HL-60/S4 treated with phorbol 12-myristate 13-acetate at 8.2 ng/mL for 4 days and 3 days (cell line): ENCODE data around the gene CD300A.
"Not testable (repeated sequence)": the region's sequence is repeated elsewhere in the genome, so short reads cannot be mapped to it uniquely, and the experiment has no call there.

ENCODE experiments used
- in situ Hi-C: fragments of 300-500 bp; cut with MboI; formaldehyde crosslinking; loops from 2 replicates; pipeline ENCODE4 v1.15.0; 2022; ENCODE audit warnings: low sequenced_read_pairs

Gene CD300A

DNA sequence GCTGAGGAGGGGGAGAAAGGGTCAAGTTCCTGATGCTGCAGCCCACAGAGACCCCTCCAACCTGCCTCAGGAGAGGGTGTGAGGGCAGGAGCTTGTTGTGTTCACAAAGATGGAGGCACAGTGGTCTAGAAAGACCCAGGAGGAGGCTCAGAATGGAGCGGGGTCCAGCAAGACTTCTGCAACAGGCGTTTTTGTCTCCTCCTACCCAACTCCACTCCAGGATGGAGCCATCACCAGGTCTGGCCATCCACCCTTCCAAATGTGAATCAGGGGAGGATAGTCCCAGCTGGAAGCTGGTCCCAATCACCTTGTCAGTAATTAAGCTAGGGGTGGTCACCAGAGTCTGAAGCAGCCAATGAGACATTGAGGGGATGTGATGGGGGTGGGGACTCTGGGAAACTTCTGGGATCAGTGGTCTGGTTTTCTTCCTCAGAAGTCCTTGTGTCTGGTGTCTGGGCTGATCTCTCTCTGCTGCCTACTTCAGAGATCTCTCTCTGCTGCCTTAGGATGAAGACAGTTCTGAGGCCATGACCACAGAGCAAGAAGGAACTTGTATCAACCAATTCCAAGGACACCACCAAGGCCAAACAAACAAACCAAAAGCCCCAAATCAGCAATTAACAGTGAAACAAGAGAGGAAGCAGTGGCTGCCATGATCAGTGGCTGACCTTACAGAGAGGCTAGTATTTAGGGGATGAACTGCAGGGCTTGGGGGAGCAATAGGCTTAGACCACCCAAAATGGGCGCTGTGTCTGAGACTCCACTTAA is 50.3 kb downstream of the CD300A start:
- in situ Hi-C loops = no loop called here

DNA sequence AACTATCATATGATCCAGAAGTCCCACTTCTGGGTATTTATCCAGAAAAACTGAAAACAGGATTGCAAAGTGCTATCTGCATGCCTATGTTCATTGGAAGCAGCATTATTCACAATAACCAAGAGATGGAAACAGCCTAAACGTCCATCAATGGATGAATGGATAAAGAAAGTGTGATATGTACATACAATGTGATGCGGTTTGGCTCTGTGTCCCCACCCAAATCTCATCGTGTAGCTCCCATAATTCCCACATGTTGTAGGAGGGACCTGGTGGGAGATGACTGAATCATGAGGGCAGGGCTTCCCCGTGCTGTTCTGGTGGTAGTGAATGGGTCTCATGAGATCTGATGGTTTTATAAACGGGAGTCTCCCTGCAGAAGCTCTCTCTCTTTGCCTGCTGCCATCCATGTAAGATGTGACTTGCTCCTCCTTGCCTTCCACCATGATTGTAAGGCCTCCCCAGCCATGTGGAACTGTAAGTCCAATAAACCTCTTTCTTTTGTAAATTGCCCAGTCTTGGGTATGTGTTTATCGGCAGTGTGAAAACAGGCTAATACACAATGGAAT is 52.1 kb downstream of the CD300A start:
- in situ Hi-C loops = not testable (repeated sequence)

DNA sequence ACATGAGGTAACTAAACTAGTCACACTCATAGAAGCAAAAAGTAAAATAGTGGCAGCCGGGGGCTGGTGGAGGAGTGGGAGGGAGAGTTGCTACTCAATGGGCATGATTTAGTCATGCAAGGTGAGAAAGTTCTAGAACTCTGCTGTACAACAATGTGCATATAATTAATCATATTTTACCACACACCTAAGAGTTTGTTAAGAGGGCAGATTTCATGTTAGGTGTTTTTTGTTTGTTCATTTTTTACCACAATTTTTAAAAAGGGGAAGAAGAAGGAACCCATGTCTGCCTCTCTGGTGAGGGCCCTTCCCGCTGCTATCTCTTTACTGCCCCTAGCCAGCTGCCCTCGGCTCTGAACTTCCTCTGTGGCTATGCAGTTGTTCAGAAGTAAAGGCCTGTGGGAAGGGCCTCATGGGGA is 53.6 kb downstream of the CD300A start:
- in situ Hi-C loops = no loop called here

DNA sequence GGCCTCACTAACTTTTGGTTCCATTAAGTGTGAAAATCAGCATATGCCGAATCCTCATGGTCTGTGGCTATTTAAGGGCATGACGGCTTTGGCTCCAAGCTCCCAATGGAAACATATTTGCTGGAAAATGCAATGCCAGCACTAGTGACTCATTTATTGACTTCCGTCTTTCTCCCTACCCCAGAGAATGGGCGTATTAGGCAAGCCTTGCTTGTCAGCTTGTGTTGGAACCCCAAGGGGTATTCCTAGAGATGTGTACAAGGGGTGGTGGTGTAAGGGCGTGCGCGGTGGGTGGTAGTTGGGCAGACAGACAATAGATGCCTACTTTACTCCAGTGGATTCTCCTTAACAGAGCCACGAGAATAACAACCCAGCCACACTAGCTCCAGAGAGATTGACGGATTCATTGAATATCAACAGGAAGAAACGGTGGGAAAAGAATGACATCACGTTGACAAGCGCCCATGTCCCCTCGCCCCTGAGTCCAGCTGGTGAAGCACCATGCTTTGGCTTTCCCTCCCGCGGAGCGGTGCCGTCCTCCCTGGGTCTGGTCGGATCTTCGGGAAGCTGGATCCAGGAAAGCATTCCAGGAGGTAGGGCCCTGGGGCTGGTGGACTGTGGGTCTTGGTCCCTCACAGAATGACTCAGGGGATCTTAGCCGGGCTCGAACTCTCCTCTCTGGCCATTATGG is 54.5 kb downstream of the CD300A start:
- in situ Hi-C loops = no loop called here

DNA sequence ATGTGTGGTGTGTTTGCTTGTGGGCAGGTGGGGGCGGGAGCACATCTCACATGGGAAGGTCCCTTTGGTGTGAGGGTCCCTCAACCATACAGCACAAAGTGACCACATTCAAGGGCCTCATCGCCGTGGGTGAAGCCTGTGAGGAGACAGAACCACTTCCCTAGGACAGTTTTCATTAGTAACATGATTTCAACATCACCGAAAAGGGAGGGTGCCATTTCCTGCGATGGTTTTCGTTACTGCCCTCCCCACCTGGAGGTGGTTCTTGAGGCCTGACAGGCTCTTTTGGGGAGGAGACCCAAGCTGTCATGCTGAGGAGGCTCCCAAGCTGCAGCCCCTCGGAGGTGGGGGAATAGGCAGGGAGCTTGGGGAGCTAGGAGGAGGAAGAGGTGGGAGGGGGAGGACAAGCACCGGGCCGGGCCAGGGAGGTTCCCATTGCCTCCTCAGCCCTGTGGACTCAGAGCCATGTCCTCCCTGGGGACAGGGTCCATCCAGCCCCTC is 55.3 kb downstream of the CD300A start:
- in situ Hi-C loops = no loop called here

DNA sequence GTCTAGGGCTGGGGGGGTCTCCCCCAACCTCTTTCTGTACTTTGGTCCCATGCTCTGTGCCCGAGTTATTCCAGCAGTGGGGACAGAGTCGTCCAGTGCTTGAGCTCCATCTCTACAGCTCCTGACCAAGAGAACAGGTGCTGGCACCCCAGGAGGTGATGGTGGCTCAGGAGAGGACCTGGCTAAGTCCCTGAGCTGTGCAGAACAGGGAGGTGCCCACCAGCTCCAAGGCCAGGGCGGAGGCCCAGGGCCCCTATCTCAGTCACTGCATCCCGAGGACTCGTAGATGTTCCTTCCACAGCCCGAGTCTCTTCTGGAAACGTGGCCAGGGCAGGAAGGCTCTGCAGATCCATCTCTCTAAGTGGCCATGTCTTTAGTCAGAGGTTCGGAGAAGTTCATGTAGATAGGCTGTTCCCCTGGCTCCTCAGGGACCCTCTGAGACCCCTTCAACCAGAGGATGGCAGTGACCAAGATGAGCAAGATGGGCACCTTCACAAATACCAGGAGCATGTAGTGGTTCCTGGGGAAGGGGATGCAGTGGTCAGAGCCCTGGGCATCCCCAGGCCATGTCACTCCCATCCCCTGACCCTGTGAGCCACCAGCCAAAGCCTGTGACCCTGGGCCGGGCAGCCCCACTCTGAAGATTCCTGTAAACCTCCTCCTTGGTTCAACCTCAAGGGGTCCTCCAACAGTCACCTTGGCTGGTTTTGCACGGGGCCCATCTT is 56.1 kb downstream of the CD300A start:
- in situ Hi-C loops = no loop called here

DNA sequence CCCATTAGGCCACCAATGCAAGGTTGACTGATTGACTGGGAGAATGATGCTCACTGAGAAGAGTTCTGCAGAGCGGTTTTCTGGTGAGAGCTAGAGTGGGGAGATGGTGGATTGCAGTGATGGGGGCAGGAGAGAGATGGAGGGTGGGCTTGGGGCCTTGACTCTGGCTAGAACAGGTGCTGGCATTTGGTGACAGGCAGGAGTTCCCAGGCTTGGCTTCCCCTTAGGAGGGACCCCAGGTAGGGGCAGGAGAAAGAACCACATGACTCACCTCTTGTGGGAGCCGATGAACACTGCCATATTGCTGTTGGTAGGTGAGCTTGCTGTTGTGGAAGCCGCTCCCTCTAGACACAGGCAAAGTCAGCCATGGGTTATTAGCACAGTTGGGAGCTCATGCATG is 56.9 kb downstream of the CD300A start:
- in situ Hi-C loops = no loop called here

DNA sequence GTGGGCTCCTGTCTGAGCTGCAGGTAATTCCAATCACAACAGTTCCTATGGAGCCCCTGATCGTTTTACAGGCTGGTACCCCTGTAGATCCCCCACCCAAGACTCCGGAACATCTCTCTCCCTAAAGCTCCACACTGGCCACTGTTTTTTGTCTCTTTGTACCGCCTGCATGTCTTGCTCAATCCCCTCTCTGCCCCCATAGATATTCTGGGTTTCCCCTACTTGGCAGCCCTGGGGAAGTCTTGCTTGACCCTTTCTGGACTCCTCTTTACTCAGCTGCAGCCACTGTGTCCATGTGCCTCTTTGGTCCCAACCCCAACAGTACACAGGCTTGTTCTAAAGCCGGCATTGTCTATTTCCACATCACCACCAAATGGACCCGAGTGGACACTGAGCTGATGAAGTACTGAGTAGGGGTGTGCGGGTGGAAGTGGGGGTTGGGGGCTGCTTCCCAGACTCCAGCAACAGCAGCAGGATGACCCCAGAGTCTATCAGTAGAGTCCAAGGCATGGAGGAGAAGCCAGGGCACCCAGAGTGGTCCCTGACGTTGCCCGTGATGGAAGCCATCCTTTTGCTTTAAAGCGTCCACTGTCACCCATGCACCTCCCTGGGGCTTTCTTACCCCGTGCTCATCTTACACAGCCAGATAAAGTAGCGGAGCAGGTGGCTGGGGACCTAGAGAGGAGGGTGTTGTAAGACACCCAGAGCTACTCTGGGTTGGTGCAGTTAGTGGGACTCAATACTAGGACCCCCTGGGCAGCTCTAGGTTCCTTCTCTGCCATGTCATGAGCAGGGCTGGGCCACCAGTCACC is 58.4 kb downstream of the CD300A start:
- in situ Hi-C loops = no loop called here

DNA sequence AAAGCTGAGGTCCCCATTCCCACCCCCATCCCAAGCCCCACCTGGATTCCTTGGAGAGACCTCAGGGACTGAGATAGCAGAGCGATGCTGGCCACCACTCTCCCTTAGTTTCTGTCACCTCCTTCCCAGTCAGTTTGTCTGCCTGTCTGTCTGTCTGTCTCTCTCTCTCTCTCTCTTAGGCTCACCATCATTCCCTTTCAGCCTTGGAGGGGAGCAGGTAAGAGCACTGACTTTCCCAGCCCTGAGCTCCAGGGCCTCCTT is 59.0 kb downstream of the CD300A start:
- in situ Hi-C loops = no loop called here

DNA sequence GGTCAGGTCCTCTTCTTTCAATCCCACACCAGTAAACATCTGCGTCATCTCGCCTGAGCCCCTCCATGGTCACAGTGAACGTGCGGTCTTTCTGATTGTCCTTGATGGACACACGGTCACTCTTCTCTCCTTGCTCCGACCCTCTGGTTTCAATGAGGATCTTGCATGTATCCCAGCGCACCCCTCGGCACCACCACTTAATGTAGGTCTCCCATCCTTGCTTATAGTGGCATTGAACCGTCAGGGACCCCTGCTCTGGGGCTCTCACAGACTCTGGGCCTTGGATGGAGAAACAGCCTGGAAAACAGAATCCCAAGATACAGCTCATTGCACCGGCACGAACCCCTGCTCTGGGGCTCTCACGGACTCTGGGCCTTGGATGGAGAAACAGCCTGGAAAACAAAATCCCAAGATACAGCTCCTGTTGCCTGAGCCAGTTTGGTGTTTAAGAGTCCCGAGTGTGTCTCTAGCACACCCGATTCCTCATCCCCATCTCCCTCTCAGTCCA is 59.4 kb downstream of the CD300A start:
- in situ Hi-C loops = no loop called here

DNA sequence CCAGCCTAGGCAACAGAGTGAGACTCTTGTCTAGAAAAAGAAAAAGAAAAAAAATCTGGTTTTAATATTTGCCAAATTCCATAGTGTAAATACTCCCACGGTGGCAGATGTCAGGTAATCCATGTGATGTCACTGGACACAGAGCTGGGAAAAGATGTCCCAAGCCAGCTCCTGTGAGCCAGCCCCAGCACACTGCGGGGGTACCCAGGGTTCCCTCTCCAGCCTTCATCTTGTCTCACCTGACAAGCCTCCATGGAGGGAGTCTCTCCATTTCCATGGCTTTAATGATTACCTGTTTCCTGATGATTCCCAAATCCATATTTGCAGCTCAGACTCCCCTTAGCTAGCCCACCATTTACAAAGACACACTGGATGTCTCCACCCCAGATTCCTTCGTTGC is 60.2 kb downstream of the CD300A start:
- in situ Hi-C loops = no loop called here

DNA sequence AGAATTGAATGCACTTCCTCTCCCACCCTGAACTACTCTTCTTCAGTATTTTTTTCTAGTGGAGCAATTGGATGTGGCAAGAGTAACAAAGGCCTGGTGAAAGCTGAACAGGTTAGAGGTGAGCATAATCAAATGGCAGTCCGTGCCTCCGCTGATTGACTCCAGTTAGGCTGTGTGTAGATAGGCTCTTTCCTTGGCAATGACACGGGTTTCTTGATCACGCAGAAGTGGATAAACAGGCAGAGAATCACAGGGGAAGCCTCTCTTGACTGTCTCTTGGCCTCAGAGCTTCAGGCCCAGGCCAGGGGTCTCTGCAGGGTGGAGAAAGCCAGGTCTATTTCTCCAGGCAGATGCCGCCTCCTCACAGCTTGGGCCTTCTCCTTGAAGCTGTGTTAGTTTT is 60.6 kb downstream of the CD300A start:
- in situ Hi-C loops = no loop called here

DNA sequence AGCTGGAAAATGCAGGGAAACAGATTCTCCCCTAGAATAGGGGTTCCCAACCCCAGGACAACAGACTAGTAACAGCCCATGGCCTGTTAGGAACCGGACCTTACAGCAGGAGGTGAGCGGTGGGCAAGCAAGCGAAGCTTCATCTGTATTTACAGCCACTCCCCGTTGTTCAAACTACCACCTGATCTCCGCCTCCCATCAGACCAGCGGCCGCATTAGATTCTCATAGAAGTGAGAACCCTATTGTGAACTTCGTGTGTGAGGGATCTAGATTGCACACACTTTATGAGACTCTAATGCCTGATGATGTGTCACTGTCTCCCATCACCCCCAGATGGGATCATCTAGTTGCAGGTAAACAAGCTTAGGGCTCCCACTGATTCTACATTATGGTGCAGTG is 61.3 kb downstream of the CD300A start:
- in situ Hi-C loops = no loop called here

DNA sequence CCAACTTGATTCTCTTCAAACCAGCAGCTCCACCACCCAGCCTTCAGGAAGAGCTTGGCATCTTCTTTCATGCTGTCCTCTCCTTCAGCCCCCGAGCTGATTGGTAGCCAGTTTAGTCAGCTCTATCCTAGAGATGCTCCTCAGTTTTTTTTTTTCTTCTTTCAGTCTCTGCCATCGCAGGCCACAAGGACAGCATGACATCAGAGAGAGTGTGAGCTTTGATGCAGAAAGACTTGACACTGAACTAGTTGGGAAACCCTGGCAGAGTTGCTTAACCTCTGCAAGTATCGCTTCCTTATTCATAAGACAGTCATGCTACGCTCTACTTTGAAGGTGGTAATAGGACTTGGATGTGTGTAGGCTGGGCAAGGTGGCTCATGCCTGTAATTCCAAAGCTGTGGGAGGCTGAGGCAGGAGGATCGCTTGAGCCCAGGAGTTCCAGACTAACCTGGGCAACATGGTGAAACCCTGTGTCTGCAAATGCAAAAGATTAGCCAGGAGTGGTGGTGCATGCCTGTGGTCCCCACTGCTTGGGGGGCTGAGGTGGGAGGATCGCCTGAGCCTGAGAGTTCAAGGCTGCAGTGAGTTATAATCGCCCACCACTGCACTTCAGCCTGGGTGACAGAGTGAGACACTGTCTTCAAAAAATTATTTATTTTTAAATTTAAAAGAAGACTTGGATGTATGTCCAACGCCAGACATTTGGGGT is 62.2 kb downstream of the CD300A start:
- in situ Hi-C loops = no loop called here

DNA sequence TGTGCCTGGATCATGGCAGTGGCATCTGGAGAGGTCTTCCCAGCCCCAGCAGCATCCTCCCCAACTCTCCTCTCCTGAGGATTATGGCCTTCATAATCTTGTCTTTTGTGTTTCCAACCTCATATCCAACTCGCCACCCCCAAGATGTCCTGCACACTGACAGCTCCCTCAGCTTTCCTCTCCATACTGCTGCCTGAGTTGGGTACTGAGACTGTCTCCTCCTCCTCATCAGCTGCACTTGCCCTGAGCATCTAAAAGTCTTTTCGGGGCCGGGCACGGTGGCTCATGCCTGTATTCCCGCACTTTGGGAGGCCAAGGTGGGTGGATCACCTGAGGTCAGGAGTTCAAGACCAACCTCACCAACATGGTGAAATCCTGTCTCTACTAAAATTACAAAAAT is 62.8 kb downstream of the CD300A start:
- in situ Hi-C loops = no loop called here

DNA sequence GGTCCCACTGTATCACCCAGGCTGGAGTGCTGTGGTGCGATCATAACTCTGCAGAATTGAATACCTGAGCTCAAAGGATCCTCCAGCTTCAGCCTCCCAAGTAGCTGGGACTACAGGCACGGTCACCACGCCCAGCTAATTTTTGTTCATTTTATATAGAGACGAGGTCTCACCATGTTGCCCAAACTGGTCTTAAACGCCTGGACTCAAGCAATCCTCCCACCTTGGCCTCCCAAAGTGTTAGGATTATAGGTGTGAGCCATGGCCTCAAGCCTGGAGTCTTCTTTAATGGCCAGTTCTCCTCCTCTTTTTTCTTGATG is 64.4 kb downstream of the CD300A start:
- in situ Hi-C loops = no loop called here

DNA sequence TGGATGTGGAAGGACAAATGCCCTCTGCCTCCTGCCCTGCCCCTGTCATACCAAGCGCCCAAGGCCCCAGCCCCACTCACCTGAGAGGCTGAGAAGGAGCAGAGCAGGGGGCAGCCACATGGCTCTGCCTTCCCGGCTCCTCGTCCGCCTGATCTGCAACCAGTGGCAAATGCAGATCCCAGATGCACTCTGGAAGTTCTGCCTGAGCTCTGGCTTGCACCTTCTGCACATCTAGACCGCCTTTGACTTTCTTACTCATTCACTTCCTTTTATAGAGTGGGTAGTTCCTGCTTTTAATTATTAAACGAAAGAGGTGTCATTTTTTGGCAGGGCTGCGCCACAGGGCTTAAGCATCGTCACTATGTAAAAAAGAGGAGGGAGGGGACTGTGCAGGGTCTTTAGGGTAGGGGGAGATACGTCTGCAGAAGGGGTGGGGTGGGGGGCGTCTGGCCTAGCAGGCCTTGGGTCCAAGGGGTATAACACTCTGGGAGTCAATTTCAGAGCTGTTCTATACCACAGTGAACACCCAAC is 64.9 kb downstream of the CD300A start, which contains the start of gene CD300LB:
CD300LB (minus strand) TSS at position 245 of the 531 bp plus-strand sequence; CDS start at position 120, 125 bp downstream.
- in situ Hi-C loops = no loop called here

DNA sequence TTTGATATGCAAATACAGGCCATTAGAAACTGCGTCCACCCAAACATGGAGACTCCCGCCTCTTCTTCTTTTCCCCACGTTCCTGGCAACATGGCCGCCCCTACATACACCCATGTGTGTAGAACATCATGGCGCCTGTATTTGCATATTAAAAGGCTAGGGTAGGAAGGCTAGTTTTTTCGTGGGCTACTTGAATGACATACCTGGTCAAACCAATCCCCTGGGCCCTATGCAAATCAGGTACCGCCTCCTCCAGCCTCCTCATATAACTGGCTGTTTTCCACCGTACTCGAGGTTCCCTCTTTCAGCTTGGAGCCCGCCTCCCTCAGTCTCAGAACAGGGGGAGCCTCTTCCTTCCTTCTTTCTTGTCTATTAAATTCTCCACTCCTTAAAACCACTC is 65.7 kb downstream of the CD300A start:
- in situ Hi-C loops = no loop called here
